ENCODE results near the gene ATP11A. TPM values are rescaled to one million over a fixed set of nuclear protein-coding genes. Genes with fewer than 3 reads are reported as not detected.

The ATP11A gene
- total RNA-seq, 1 experiment from 2014 or later: 80.4 TPM

DNA sequence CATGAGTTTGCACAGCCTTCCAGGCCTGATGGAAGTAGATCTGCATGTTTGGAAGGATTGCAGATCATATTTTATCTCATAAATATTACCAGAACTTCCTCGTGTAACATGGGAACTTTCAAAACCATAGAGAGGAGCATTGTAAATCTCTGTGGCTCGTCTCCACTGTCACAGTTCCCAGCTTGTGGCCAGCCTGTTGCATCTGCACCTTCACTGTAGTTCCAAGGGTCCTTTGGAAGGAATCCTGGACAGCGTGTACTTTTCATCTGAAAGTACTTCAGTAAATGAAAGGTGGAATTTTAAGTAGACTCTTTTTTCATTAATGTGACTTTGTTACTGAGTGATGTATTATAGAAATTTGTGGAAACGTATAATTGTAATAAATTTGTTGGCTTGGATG, 105.4 kb downstream of the ATP11A start:
- no peaks in the 10 kb centered on the region for H3K36me3 ChIP-seq (ENCODE audit: control insufficient read depth in 1 of 2, insufficient read depth in 2 of 2, low read length in 2 of 2)
- TF ChIP-seq FOSL1 (IDR thresholded peaks at IDR 0.05; ENCODE audit: low read depth) (no peak), ZFX (IDR thresholded peaks at IDR 0.05) (no peak), YY1 (IDR thresholded peaks at IDR 0.05; ENCODE audit: extremely low read depth, insufficient replicate concordance, low read depth, low read length) (no peak), ZBTB33 (IDR thresholded peaks at IDR 0.05; ENCODE audit: extremely low read depth, insufficient replicate concordance, low read length) (no peak), SIN3A (IDR thresholded peaks at IDR 0.05; ENCODE audit: low read depth) (no peak), RAD21 (IDR thresholded peaks at IDR 0.05; ENCODE audit: low read depth) (no peak), EGR1 (IDR thresholded peaks at IDR 0.05; ENCODE audit: low read depth) (no peak), EZH2phosphoT487 (IDR thresholded peaks at IDR 0.05; ENCODE audit: borderline replicate concordance) (no peak), SP1 (IDR thresholded peaks at IDR 0.05; ENCODE audit: low read depth) (no peak)
- H3K9me3 ChIP-seq (ENCODE audit: control insufficient read depth in 1 of 2, insufficient read depth in 1 of 2, low read depth in 1 of 2, low read length in 2 of 2): no peaks in the 10 kb centered on the region
- no peaks in the 10 kb centered on the region for H3K27me3 ChIP-seq (ENCODE audit: insufficient read depth, low read length)
- ChIA-PET CTCF (no interaction called here), POLR2A (no interaction called here), RAD21 (ENCODE audit: low non-redundant PET in 1 of 2, low total read pairs in 2 of 2, uncharacterized antibody in 2 of 2, unreplicated experiment in 2 of 2) (no interaction called here)
- no peak for ATAC-seq
- H3K9me2 ChIP-seq (ENCODE audit: insufficient read depth): no peaks in the 10 kb centered on the region
- no peak overlapping the region for H3K9ac ChIP-seq (ENCODE audit: low read length)
- DNase-seq (ENCODE audit: low read depth, low spot score): no peak
- peaks cover 27 to 28% of the 10 kb centered on the region in 2 experiments for H3K4me1 ChIP-seq (ENCODE audit: control insufficient read depth in 1 of 2, insufficient read depth in 2 of 2, low read length in 2 of 2)
- no peaks in the 10 kb centered on the region for H3K79me2 ChIP-seq (ENCODE audit: insufficient read depth, low read length)
- BruUV-seq (replicated peaks): no TSS peak
- no peak overlapping the region for H3K27ac ChIP-seq (ENCODE audit: low read depth, low read length)
- H2AFZ ChIP-seq (ENCODE audit: low read depth, low read length, poor library complexity, severe bottlenecking): no peak overlapping the region
- intact Hi-C loops (cut with micrococcal nuclease): no loop called here
- H4K20me1 ChIP-seq (ENCODE audit: insufficient read depth): no peaks in the 10 kb centered on the region
- H3K4me3 ChIP-seq (replicated peaks in 1 of 2; ENCODE audit: low read depth in 1 of 2, low read length in 2 of 2): no peak overlapping the region
- H3K4me2 ChIP-seq (ENCODE audit: low read length): no peak overlapping the region

Data from HCT116 (cell line).